Testis (tissue), 2 donors: Measurements from ENCODE around the gene MTA3.

Experiments
- CTCF ChIP-seq, 3 experiments: fragments of 450-650 bp in 2 of 3; fragments of 200-600 bp in 1 of 3; sonication (generic) in 1 of 3; IDR thresholded peaks; one replicate each; pipeline ENCODE4 v1.5.1; 2016 to 2019; ENCODE audit warnings: antibody characterized with exemption in 3 of 3, mild to moderate bottlenecking in 2 of 3, moderate library complexity in 1 of 3
- POLR2A ChIP-seq: fragments of 450-650 bp; IDR thresholded peaks from one replicate; pipeline ENCODE4 v1.6.1; 2017; ENCODE audit warnings: antibody characterized with exemption, mild to moderate bottlenecking, moderate library complexity

DNA sequence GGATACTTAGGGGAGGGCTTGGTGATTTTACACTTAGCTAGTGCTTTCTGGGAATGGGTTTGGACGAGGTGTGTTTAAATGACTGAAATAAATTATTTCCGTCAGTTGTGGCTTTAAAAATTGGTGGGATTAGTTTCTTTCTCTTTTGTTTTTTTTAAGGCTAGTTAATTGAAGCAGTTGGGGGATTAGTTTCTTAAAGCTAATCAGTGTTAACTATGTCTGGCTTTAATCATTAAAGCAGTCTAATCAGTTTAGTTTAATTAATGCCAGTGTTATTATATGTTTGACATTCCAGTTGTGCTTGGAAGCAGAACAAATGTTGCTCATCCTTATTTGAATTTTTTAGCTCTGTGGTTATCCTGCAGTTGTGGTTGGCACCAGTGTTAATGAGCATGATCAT is 10.2 kb downstream of the MTA3 start:
- TF ChIP-seq CTCF (IDR thresholded peaks at IDR 0.05), result no peak
- no peak for TF ChIP-seq POLR2A
